Measurements from ENCODE around the gene ALDH5A1.

ALDH5A1 gene

DNA sequence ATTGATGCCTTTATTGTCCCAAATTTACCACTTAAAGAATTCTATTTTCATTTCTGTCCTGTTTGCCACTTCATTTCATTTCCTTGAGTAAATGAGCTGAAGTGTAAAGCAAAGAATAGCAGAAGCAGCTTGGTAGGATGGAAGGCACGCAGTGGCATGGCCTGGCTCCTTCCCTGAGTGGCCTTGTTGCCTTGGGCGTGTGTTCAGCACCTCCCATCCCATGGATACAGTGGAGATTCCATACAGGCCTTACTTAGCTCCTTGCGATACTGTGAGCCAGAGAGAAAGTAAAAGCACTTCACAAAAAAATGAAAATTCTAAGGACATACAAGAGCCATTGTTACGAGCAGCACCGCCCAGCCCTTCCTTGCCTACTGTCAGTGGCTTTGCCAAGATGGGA is 39.6 kb downstream of the ALDH5A1 start:
- DNase-seq, result no peak

- no peak for DNase-seq
Measured at GRCh38 chr6:24535210-24535609, 40.4 kb downstream of the ALDH5A1 start.

- no peak for DNase-seq
Measured at GRCh38 chr6:24536466-24536865, 41.7 kb downstream of the ALDH5A1 start.

DNA sequence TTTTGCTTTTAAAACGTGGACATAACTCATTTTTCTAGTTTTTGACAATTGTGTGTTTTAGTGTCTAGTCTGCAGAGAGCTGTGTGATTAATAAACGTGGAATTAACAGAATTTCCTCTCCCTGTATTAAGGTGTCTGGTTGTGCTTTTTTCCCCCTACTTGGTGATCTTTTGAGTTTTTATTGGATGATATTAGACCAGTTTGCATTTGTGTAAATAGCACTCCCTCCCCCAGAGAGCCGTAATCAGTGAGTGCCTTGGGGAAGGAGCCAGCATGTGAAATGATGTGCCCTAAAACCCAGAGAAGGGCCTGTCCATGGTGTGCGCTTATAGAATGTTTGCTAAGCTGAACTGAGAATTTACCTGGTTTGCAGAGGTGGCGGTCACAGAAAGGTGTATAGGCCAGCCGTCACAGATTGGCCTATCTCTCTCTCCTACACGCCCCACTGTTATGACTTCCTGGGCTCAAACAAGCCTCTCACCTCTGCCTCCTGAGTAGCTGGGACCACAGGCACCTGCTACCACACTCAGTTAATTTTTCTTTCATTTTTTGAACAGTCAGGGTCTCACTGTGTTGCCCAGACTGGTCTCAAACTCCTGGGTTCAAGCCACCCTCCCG is 42.4 kb downstream of the ALDH5A1 start:
- DNase-seq, result no peak

DNA sequence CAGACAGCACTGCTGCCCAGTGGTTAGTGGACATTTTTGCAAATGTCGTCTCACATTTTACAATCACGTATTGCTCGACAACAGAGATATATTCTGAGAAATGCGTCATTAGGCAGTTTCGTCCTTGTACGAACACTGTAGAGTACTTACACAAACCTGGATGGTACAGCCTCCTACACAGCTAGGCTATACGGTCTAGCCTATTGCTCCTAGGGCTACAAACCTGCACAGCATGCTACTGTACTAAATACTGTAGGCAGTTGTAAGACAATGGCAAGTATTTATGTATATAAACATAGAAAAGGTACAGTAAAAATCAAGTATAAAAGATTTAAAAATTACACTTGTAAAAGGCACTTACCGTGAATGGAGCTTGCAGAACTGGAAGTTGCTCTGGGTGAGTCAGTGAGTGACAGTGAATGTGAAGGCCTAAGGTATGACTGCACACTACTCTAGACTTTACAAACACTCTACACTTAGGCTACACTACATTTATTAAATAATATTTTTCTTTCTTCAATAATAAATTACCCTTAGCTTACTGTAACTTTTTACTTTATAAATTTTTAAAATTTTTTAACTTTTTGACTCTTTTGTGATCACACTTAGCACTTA is 43.1 kb downstream of the ALDH5A1 start:
- no peak for DNase-seq

GRCh38 chr6:24539416-24539815 is 44.6 kb downstream of the ALDH5A1 start:
- no peak for DNase-seq

DNA sequence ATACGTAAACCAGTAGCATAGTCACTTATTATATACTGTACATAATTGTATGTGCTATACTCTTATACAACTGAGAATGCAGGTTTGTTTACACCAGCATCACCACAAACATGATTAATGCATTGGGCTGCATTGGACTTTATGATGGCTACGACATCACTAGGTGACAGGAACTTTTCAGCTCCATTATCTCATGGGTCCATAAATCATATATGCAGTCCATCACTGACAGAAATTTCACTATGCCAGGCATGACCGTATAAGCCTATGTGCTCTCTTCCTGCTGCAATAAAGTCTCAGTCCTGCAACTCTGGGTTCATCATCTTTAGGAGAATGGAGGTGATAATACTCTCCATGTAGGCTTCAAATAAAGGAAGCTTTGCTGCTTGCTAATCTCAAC is 45.4 kb downstream of the ALDH5A1 start:
- no peak for DNase-seq

DNA sequence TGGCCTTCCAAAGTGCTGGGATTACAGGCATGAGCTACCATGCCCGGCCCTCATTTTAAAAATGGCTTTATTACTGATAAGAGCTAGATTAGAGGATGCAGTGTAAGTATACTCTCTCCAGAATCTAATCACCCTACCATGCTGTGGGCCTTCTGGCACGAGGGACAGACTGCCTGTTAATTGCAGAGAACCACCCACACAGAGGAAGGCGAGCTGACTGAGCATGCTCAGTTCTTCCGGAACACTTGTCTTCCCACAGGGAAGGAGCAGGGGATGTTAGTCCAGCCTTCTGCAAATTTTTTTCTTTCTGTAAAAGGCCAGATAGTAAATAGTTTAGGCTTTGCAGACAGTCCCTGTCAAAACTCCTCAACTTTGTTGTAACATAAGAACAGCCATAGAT is 48.9 kb downstream of the ALDH5A1 start:
- DNase-seq, result no peak

DNA sequence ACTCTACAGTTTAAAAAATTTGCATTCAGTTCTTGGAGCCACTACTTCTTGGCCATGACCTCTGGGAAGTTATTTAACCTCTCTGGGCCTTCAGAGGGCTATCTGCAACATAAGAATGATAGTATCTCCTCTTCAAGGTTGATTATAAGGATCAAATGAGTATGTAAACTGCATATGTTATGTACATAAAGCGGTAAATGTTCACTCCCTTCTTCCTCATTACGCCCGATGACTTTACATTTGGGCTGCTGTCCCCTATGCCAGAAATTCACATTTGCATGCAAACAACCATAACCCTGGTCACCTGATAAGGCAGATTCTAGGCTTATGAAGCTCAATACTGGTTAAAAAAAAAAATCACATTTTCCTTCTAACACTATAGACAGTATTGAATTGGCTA is 50.4 kb downstream of the ALDH5A1 start:
- DNase-seq, result no peak

DNA sequence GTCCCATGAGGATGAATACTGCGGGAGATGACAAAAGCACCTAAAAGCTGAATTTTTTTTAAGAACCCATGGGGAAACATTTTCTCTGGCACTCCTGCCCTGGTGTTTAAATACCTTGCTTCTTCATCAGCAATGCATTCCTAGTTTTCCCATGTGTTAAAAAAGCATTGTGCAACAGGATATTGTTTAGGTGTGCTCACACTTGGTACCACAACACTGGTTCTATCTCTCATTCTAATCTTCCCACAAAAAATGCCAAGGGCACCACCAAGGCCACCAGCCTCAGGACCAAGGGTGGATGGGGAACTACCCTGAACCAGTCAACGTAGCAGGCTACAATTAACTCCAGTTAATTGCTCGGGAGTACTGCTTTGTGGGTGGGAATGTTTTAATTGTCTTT is 50.9 kb downstream of the ALDH5A1 start:
- DNase-seq, result no peak

DNA sequence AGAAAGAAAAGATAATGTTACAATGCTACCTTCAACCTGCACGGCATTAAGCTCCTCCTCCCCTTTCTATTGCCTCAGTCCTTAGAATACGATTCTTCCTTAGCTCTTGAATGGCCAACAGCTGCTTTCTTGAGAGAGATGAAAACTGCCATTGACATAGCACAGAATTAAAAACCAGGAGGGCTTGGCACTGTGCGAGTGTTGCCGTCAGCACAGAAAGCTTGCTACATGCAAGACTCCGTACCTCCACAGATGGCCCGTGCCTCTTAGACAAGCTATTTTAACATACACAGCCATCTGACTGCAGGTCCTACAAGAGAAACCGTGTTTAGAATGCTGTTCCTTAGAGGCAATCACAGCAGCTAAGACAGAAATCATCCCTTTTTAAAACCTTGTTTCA is 51.7 kb downstream of the ALDH5A1 start:
- DNase-seq, result no peak

DNA sequence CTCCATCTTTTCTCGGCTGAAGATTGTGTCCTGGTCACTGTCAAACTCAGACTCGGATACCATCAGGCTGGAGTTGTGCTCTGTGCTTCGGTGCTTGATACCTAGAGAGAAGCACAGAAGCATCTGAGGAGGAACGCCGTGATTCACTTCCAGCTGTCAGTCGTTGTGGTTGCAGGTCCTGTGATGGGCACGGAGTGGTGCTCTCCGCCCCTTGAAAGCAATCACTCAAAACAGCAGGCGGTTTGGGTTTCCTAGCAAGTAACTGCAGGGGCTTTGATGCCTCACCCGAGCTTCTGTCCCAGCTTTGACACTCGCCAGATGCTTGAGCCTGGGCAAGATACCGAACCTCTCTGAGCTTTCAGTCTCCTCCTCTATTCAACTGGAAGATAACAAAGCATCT is 52.5 kb downstream of the ALDH5A1 start:
- DNase-seq, result peak; percentile 46

GRCh38 chr6:24549158-24549557 is 54.4 kb downstream of the ALDH5A1 start:
- no peak for DNase-seq

GRCh38 chr6:24549674-24550353 is 55.0 kb downstream of the ALDH5A1 start:
- DNase-seq, result no peak

DNA sequence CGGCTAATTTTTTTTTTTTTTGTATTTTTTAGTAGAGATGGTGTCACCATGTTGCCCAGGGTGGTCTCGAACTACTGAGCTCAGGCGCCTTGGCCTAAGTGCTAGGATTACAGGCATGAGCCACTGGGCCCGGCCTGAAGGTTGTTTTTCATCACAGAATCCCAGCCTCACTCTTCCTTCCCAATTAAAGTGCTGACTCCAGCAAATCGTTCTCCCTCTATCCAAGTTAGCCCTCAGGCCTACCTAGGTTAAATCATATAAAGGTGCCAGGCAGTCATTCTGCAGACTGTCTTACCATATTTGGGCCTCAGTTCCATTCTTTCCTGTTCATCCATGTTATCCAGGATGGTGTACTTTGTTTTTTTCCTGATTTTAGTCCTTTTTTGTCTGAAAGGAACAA is 56.4 kb downstream of the ALDH5A1 start:
- DNase-seq, result no peak

GRCh38 chr6:24554474-24554873 is 59.7 kb downstream of the ALDH5A1 start:
- no peak for DNase-seq

DNA sequence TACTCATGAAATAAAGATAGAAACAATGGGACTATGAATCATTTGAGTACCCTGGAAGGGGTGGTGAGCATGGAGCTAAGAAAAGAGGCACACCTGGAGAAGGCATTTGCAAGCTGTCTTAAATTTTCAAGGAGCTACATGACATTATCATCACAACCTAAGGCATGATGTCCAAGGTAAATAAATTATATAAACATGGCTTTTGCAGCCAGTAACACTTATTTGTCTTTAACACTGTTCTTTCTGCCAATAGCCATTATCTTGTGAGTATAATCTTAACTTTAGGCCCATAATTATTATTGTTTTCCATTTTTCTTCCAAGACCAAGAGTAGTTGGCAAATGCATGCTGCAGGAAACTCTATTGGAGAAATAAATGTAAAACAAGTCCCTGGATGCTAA is 63.7 kb downstream of the ALDH5A1 start:
- no peak for DNase-seq

DNA sequence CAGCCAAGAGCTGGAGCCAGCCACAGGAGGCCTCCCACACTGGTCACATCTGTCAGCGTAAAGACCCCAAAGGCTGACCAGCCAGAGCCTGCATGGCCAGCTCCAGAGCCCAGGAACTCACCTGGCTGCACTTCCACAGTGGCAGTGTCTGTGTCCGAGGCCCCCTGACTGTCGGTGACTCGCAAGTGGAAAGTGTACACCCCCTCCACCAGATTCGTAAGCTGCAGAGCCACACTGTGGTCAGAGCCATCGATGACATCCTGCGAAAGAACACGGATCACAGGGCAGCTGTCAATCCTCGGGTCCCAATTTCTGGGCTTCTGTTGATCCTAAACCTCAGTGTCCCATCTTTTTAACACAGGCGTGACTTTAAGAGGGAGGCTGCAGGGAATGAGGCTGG is 69.3 kb downstream of the ALDH5A1 start:
- no peak for DNase-seq

DNA sequence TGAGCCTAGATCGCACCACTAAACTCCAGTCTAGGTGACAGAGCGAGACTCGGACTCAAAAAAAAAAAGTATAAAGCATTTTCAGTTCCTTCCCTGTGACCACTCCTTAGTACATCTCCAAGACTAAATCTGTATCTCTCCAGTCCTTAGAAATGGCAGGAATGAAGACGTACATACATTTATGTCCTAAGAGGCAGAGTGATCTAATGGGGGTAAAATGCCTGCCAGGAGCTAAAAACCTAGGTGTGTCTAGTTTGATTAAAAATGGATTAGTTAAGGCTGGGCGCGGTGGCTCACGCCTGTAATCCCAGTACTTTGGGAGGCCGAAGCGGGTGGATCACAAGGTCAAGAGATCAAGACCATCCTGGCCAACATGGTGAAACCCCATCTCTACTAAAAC is 70.4 kb downstream of the ALDH5A1 start:
- no peak for DNase-seq

DNA sequence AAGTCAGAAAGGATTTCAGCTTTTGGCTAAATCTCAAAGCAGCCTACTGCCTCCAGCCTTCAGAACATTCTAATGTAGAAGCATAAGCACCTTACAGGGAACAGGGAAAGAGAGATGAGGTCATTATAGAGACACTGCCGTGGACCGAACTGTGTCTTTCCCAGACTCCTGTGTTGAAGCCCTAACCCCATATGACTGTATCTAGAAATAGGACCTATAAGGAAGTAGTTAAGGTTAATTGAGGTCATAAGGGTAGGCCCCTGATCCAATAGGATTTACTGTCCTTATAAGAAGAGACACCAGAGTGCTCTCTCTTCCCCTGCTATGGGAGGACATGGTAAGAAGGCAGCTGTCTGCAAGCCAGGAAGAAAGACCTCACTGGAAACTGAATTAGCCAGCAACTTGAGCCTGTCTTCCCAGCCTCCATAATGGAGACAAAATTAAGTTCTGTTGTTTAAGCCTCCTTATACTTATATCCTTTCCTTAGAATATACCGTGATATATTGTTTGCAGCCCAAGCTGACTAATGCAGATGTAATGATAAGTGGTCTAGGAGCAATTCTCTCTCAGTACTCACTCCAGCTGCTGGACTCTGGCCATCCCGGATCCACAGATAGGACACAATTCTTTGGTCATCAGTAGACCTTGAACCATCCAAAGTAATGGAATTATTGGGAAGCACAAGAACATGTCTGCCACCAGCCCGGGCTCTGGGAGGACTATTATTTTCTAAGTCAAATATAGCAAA is 71.4 kb downstream of the ALDH5A1 start:
- DNase-seq, result no peak

DNA sequence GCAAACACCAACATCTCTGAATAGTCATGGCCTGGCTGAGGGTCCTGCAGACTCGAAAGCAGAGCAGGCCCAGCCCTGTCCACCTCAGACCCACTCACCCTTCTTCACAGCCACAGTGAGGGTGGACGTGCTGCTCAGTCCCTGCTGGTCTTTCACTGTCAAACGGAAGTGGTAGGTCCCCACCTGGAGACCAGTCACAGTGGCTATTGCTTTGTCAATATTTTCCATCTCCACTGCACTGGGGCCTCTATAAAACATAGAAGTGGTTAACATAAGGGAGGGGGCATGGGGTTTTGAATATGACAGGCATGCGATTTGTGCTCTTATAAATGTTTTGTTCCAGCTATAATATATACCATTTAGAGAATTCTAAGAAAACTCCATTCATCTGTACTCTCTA is 73.9 kb downstream of the ALDH5A1 start:
- DNase-seq, result no peak

- DNase-seq, result no peak
Measured at GRCh38 chr6:24569811-24570210, 75.0 kb downstream of the ALDH5A1 start.

DNA sequence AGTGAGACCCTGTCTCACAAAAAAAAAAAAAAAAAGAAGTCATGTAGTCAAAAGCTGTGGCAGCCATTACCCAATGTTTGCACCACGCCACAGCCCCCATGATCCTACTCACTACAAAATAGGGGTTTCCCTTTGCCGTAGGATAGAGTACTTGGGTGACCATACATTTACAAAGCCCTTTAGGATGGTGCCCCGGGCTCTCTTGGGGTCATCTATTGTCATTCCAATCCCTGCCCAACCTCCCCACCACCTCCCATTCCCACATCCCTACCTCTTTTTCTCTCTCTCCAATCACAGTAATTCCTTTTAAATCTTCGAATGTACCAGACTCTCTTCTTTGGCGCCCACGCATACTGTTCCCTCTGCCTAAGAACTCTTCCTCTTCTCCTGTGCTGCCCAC is 76.6 kb downstream of the ALDH5A1 start:
- DNase-seq, result no peak

GRCh38 chr6:24574809-24575208 is 80.0 kb downstream of the ALDH5A1 start:
- no peak for DNase-seq
